HL-60 (cell line): ENCODE measurements around the gene FGD6.

ENCODE experiments used
- DNase-seq, 2 experiments: peaks; one replicate each; pipeline ENCODE4 v3.0.0-alpha.2; 2010 to 2020; ENCODE audit warnings: low read depth in 1 of 2, low spot score in 1 of 2
- H3K27ac ChIP-seq: fragments of 250-450 bp; sonication (Bioruptor Pico); replicated peaks from 2 replicates; pipeline ENCODE4 v1.5.1; 2020; ENCODE audit warnings: mild to moderate bottlenecking, moderate library complexity
- H3K27me3 ChIP-seq: fragments of 250-450 bp; sonication (Bioruptor Pico); 2 replicates; pipeline ENCODE4 v1.5.1; 2021; ENCODE audit warnings: mild to moderate bottlenecking, moderate library complexity; ENCODE audit not compliant: insufficient read depth, poor library complexity, severe bottlenecking
- H3K4me3 ChIP-seq: replicated peaks from 2 replicates; pipeline ENCODE4 v1.5.1; 2011; ENCODE audit warnings: mild to moderate bottlenecking, control low read depth, low read length; ENCODE audit not compliant: insufficient read depth
- GABPA ChIP-seq: IDR thresholded peaks from 2 replicates; pipeline ENCODE4 v1.6.1; 2012; ENCODE audit warnings: low read depth
- POLR2AphosphoS5 ChIP-seq: IDR thresholded peaks from 2 replicates; pipeline ENCODE4 v1.6.1; 2012; ENCODE audit warnings: low read depth
- SPI1 ChIP-seq: IDR thresholded peaks from 2 replicates; pipeline ENCODE4 v1.6.1; 2012; ENCODE audit warnings: low read depth, mild to moderate bottlenecking, borderline replicate concordance
- TF ChIP-seq, protein P1 (sequence below): IDR thresholded peaks from 2 replicates; pipeline ENCODE4 v1.6.1; 2012; ENCODE audit warnings: low read depth; ENCODE audit not compliant: insufficient replicate concordance
- TF ChIP-seq, protein P2 (sequence below): IDR thresholded peaks from one replicate; pipeline ENCODE4 v1.5.1; 2011; ENCODE audit warnings: low read length, control low read depth, inconsistent platforms; ENCODE audit not compliant: insufficient read depth

The FGD6 gene

GRCh38 chr12:95231190-95231589 is 13.9 kb upstream of the FGD6 start:
- no peaks in the 10 kb centered on the region for H3K27me3 ChIP-seq
- H3K4me3 ChIP-seq = no peak overlapping the region
- TF ChIP-seq POLR2AphosphoS5 = no peak
- TF ChIP-seq GABPA = no peak
- TF ChIP-seq, protein P1, sequence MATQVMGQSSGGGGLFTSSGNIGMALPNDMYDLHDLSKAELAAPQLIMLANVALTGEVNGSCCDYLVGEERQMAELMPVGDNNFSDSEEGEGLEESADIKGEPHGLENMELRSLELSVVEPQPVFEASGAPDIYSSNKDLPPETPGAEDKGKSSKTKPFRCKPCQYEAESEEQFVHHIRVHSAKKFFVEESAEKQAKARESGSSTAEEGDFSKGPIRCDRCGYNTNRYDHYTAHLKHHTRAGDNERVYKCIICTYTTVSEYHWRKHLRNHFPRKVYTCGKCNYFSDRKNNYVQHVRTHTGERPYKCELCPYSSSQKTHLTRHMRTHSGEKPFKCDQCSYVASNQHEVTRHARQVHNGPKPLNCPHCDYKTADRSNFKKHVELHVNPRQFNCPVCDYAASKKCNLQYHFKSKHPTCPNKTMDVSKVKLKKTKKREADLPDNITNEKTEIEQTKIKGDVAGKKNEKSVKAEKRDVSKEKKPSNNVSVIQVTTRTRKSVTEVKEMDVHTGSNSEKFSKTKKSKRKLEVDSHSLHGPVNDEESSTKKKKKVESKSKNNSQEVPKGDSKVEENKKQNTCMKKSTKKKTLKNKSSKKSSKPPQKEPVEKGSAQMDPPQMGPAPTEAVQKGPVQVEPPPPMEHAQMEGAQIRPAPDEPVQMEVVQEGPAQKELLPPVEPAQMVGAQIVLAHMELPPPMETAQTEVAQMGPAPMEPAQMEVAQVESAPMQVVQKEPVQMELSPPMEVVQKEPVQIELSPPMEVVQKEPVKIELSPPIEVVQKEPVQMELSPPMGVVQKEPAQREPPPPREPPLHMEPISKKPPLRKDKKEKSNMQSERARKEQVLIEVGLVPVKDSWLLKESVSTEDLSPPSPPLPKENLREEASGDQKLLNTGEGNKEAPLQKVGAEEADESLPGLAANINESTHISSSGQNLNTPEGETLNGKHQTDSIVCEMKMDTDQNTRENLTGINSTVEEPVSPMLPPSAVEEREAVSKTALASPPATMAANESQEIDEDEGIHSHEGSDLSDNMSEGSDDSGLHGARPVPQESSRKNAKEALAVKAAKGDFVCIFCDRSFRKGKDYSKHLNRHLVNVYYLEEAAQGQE = no peak
- no peak overlapping the region for H3K27ac ChIP-seq
- no peak for DNase-seq

DNA sequence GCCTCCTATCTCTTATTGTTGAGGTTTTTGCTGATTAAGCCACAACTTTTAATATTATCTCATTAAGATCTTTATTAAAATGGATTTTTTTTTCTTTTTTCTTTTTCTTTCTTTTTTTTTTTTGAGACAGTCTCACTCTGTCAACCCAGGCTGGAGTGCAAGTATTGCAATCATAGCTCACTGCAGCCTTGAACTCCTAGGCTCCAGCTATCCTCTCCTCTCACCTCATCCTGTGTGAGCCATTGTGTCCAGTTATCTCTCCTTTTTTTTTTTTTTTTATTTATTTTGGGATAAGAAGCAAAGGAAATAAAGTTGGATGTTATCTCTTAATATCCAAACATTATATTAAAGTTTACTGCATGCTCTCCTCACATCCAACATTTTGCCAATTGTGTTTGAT is 13.0 kb upstream of the FGD6 start:
- Histone ChIP-seq H3K27ac (no peak overlapping the region), H3K27me3 (no peaks in the 10 kb centered on the region), H3K4me3 (no peak overlapping the region)
- DNase-seq = no peak
- TF ChIP-seq SPI1 = no peak
- TF ChIP-seq, protein P2, sequence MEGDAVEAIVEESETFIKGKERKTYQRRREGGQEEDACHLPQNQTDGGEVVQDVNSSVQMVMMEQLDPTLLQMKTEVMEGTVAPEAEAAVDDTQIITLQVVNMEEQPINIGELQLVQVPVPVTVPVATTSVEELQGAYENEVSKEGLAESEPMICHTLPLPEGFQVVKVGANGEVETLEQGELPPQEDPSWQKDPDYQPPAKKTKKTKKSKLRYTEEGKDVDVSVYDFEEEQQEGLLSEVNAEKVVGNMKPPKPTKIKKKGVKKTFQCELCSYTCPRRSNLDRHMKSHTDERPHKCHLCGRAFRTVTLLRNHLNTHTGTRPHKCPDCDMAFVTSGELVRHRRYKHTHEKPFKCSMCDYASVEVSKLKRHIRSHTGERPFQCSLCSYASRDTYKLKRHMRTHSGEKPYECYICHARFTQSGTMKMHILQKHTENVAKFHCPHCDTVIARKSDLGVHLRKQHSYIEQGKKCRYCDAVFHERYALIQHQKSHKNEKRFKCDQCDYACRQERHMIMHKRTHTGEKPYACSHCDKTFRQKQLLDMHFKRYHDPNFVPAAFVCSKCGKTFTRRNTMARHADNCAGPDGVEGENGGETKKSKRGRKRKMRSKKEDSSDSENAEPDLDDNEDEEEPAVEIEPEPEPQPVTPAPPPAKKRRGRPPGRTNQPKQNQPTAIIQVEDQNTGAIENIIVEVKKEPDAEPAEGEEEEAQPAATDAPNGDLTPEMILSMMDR = no peak
- no peak for TF ChIP-seq POLR2AphosphoS5
- TF ChIP-seq, protein P1 = no peak
- TF ChIP-seq GABPA = no peak

- Histone ChIP-seq H3K4me3 (no peak overlapping the region), H3K27me3 (no peaks in the 10 kb centered on the region), H3K27ac (no peak overlapping the region)
- no peak for DNase-seq
- TF ChIP-seq, protein P2 = no peak
- TF ChIP-seq, protein P1 = no peak
- no peak for TF ChIP-seq GABPA
- no peak for TF ChIP-seq SPI1
- no peak for TF ChIP-seq POLR2AphosphoS5
These were observed 12.4 kb upstream of the FGD6 start for GRCh38 chr12:95229636-95230035.
